Smooth muscle cell (in vitro differentiated cells): ENCODE measurements around the gene SAMD14. TPM values are rescaled to one million over a fixed set of nuclear protein-coding genes. Genes with fewer than 3 reads are reported as not detected.

Experiments used
- DNase-seq: peaks from one replicate; lab custom pipeline; 2025; ENCODE audit not compliant: unreplicated experiment; lab: John Stamatoyannopoulos, UW
- H2AFZ ChIP-seq: fragments of 200-600 bp; sonication (generic); 2 replicates; pipeline ENCODE4 v1.6.0; 2016; ENCODE audit warnings: antibody characterized with exemption, low read depth, mild to moderate bottlenecking
- H3F3A ChIP-seq: fragments of 200-600 bp; sonication (generic); 2 replicates; pipeline ENCODE4 v1.6.0; 2017; ENCODE audit warnings: antibody characterized with exemption, low read depth
- H3K27ac ChIP-seq: fragments of 200-600 bp; sonication (generic); 2 replicates; pipeline ENCODE4 v1.5.1; 2016; ENCODE audit warnings: low read depth, mild to moderate bottlenecking
- H3K27me3 ChIP-seq: fragments of 200-600 bp; sonication (generic); 2 replicates; pipeline ENCODE4 v1.6.1; 2016; ENCODE audit warnings: low read depth, mild to moderate bottlenecking
- H3K36me3 ChIP-seq: fragments of 200-600 bp; sonication (generic); 2 replicates; pipeline ENCODE4 v1.5.1; 2016; ENCODE audit warnings: low read depth
- H3K4me1 ChIP-seq: fragments of 200-600 bp; sonication (generic); 2 replicates; pipeline ENCODE4 v1.5.1; 2016; ENCODE audit warnings: low read depth
- H3K4me2 ChIP-seq: fragments of 200-600 bp; sonication (generic); 2 replicates; pipeline ENCODE4 v1.6.0; 2016; ENCODE audit warnings: mild to moderate bottlenecking
- H3K4me3 ChIP-seq: fragments of 200-600 bp; sonication (generic); 2 replicates; pipeline ENCODE4 v1.5.1; 2016; ENCODE audit warnings: mild to moderate bottlenecking
- H3K79me2 ChIP-seq: fragments of 200-600 bp; sonication (generic); 2 replicates; pipeline ENCODE4 v1.6.0; 2016; ENCODE audit warnings: low read depth, mild to moderate bottlenecking
- H3K9ac ChIP-seq: fragments of 200-600 bp; sonication (generic); 2 replicates; pipeline ENCODE4 v1.6.0; 2016; ENCODE audit warnings: low read depth
- H3K9me3 ChIP-seq: fragments of 200-600 bp; sonication (generic); replicated peaks from 2 replicates; pipeline ENCODE4 v1.5.1; 2016; ENCODE audit warnings: low read depth
- H4K20me1 ChIP-seq: fragments of 200-600 bp; sonication (generic); 2 replicates; pipeline ENCODE4 v1.6.0; 2016; ENCODE audit warnings: low read depth
- WGBS: methylation state at CpG from one replicate; pipeline ENCODE4 v1.1.7; 2016; ENCODE audit warnings: low lambda C conversion rate; 5-methylcytosine and 5-hydroxymethylcytosine counted together
- polyA plus RNA-seq: library from polyadenylated mRNA; unstranded; fragments of >200 nt; fragmentation: Nextera tagmentation; extraction: Ambion mirVana; gene quantifications from 2 replicates; pipeline ENCODE4 v1.2.1, GENCODE V29; 2016
- total RNA-seq: library from RNA; depleted of rRNA; stranded (reverse); fragments of >200 nt; gene quantifications from 2 replicates; pipeline ENCODE4 v1.2.3, GENCODE V29; 2014
- TF ChIP-seq, protein P1 (sequence below): fragments of 200-600 bp; sonication (generic); IDR thresholded peaks from 2 replicates; pipeline ENCODE4 v1.5.1; 2017; ENCODE audit warnings: borderline replicate concordance, mild to moderate bottlenecking, antibody characterized with exemption; ENCODE audit not compliant: insufficient read depth, poor library complexity, severe bottlenecking

SAMD14 gene
- total and polyA plus RNA-seq, 2 experiments from 2014 or later, result 13.7 to 39.1 TPM

DNA sequence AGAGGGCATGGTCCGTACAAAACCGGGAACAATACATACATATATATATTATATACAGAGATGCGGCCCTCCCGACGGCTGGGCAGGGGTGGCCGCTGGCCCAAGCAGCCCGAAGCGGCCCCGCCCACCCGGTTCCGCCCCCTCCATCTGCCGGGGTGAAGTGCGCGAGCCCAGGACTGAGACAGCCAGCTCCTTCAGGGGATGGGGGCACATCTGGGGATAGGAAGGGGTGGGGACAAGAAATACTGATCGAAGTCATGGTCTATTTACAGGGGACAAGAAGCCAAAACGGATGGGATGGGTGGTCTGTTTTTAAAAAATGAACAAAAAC is 3.8 kb upstream of the SAMD14 start:
- peaks cover 14% of the 10 kb centered on the region for H3F3A ChIP-seq
- peak overlapping the region; percentile 43 for H3K27ac ChIP-seq
- no peak overlapping the region for H3K9ac ChIP-seq
- no peaks in the 10 kb centered on the region for H3K79me2 ChIP-seq
- no peak overlapping the region for H2AFZ ChIP-seq
- H3K36me3 ChIP-seq, result no peaks in the 10 kb centered on the region
- no peaks in the 10 kb centered on the region for H3K27me3 ChIP-seq
- H3K4me3 ChIP-seq, result no peak overlapping the region
- H3K9me3 ChIP-seq, result no peaks in the 10 kb centered on the region
- DNase-seq, result no peak
- TF ChIP-seq, protein P1, sequence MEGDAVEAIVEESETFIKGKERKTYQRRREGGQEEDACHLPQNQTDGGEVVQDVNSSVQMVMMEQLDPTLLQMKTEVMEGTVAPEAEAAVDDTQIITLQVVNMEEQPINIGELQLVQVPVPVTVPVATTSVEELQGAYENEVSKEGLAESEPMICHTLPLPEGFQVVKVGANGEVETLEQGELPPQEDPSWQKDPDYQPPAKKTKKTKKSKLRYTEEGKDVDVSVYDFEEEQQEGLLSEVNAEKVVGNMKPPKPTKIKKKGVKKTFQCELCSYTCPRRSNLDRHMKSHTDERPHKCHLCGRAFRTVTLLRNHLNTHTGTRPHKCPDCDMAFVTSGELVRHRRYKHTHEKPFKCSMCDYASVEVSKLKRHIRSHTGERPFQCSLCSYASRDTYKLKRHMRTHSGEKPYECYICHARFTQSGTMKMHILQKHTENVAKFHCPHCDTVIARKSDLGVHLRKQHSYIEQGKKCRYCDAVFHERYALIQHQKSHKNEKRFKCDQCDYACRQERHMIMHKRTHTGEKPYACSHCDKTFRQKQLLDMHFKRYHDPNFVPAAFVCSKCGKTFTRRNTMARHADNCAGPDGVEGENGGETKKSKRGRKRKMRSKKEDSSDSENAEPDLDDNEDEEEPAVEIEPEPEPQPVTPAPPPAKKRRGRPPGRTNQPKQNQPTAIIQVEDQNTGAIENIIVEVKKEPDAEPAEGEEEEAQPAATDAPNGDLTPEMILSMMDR, result no peak
- peaks cover 39% of the 10 kb centered on the region for H4K20me1 ChIP-seq
- H3K4me2 ChIP-seq, result no peak overlapping the region
- peaks cover 12% of the 10 kb centered on the region for H3K4me1 ChIP-seq
- WGBS, result 33% methylated on average over 15 of the region's 16 CpGs

DNA sequence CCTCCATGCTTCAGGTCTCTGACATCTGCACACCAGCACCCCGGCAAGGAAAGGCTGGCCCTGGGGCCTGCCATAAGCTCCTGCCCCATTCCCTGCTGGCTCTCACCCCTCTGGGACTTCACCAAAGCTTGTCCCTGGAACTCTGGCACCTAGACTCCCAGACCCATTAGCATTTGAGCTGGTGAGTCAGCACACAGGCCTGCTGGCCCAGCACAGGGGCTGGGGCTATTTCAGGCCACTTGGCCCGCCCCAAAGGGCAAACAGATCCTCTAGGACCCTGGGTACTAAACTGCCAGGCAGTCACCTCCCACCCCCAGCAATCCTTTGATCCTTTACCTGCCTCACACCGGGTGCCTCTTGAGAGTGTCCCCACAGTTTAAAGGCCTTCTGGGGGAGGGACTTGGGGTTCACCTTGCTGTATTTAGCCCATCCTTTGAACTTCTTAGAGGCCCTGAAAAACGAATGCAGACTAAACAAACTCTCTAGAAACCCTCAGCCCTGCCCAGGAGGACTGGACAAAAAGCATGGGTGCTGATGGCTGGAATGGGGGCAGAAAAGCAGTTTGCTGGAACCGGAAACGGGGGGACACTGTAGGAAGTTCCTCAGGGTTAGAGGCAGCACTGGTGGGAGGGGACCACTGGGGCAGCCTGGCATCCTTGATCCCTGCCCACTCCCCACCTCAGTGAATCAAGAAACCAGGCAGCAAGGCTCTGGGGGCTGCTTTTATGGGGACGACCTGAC is 3.2 kb upstream of the SAMD14 start:
- H3K27ac ChIP-seq, result peak overlapping the region; percentile 43
- 29% methylated on average over 7 of the region's 7 CpGs for whole genome bisulfite sequencing

DNA sequence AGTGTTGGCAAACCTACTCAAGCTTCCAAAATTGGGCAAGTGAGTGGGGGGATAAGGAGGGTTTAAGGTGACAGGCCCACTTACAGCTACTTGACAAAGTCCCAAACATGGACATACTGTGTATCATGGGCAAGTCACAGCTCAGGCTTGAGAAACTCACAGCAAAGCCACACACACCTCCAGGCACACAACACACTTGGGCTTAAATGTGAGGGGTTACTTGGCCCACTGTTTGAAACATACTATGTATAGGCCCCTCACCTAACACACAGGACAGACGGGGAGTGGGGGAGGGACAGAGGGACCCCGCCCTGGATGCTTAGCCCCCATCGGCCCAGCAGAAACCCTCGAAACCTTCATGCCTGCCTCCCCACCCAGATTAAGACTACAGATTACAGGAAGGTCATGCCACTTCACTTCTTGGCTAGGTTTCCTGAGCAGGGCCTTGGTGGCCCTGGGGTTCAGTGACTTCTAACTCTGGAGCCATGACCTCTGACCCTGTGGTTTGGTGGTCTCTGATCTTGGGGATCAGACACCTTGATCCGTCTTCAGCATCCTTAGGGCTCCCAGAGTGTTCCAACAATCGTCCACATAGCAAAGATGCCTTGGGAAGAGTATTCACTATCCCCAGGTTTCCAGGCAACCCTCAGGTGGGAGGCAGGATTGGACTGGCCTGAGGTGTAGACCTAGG is 2.3 kb upstream of the SAMD14 start:
- no peak overlapping the region for H2AFZ ChIP-seq
- H3K9me3 ChIP-seq, result no peaks in the 10 kb centered on the region
- no peak overlapping the region for H3K4me3 ChIP-seq
- H3F3A ChIP-seq, result peaks cover 14% of the 10 kb centered on the region
- no peaks in the 10 kb centered on the region for H3K36me3 ChIP-seq
- H3K4me1 ChIP-seq, result peaks cover 21% of the 10 kb centered on the region
- H3K4me2 ChIP-seq, result no peak overlapping the region
- peaks cover 25% of the 10 kb centered on the region for H4K20me1 ChIP-seq
- H3K27ac ChIP-seq, result peak overlapping the region; percentile 43
- DNase-seq, result no peak
- 95% methylated on average over 6 of the region's 6 CpGs for WGBS
- H3K9ac ChIP-seq, result no peak overlapping the region
- no peaks in the 10 kb centered on the region for H3K79me2 ChIP-seq
- TF ChIP-seq, protein P1, result no peak
- H3K27me3 ChIP-seq, result no peaks in the 10 kb centered on the region

More for the DNA sequence above, 3.2 kb upstream of the SAMD14 start:
- Histone ChIP-seq H3K4me2 (no peak overlapping the region), H3K9ac (no peak overlapping the region), H3F3A (peaks cover 14% of the 10 kb centered on the region), H3K9me3 (no peaks in the 10 kb centered on the region), H4K20me1 (peaks cover 34% of the 10 kb centered on the region), H2AFZ (no peak overlapping the region), H3K4me3 (no peak overlapping the region), H3K36me3 (no peaks in the 10 kb centered on the region), H3K27me3 (no peaks in the 10 kb centered on the region), H3K4me1 (peaks cover 17% of the 10 kb centered on the region), H3K79me2 (no peaks in the 10 kb centered on the region)
- no peak for DNase-seq
- TF ChIP-seq, protein P1, result no peak
